PC-9 (cell line): ENCODE results near the gene GALNT5.

Experiments used
- CTCF ChIP-seq: fragments of 200-600 bp; sonication (generic); conservative IDR thresholded peaks from 2 replicates; pipeline ENCODE4 v1.6.1; 2017; ENCODE audit warnings: mixed run types, antibody characterized with exemption, mild to moderate bottlenecking, moderate library complexity
- EZH2 ChIP-seq: fragments of 200-600 bp; sonication (generic); IDR thresholded peaks from 2 replicates; pipeline ENCODE4 v1.8.0; 2017; ENCODE audit warnings: antibody characterized with exemption, low read depth

GRCh38 chr2:157258520-157259326 is 1.2 kb downstream of the GALNT5 start:
- no peak for TF ChIP-seq EZH2
- TF ChIP-seq CTCF, result no peak
